ENCODE results near the gene MCC. TPM values are rescaled to one million over a fixed set of nuclear protein-coding genes. Genes with fewer than 3 reads are reported as not detected.

The MCC gene
- total RNA-seq, 1 donor from 2014 or later = 26.9 TPM

GRCh38 chr5:113053511-113053995 is 434.7 kb downstream of the MCC start:
- no peak for TF ChIP-seq EZH2 (IDR thresholded peaks at IDR 0.05; ENCODE audit: insufficient read depth, low read length)
- TF ChIP-seq CTCF (IDR thresholded peaks at IDR 0.05; ENCODE audit: insufficient read depth, low read depth, low read length) = no peak
- H3K36me3 Mint-ChIP-seq (ENCODE audit: low read depth, unreplicated experiment) = peaks cover 28% of the 10 kb centered on the region
- no peaks in the 10 kb centered on the region for H3K27me3 ChIP-seq (ENCODE audit: insufficient read depth, low read length)
- peak; percentile 63 for DNase-seq (ENCODE audit: low read depth)
- H3K27ac Mint-ChIP-seq (ENCODE audit: unreplicated experiment) = no peak overlapping the region
- no peak overlapping the region for H3K4me2 ChIP-seq (ENCODE audit: low read length)
- H3K4me3 Mint-ChIP-seq (ENCODE audit: unreplicated experiment) = no peak overlapping the region
- H3K4me3 ChIP-seq (ENCODE audit: insufficient read depth, low read depth, low read length) = no peak overlapping the region
- peaks cover 4% of the 10 kb centered on the region for H3K36me3 ChIP-seq (ENCODE audit: insufficient read depth, low read length)
- H3K27me3 Mint-ChIP-seq (ENCODE audit: low read depth, unreplicated experiment) = no peaks in the 10 kb centered on the region
- no peak overlapping the region for H3K9ac ChIP-seq (ENCODE audit: low read length)
- H3K4me1 Mint-ChIP-seq (ENCODE audit: low read depth, unreplicated experiment) = peaks cover 29% of the 10 kb centered on the region
- FAIRE-seq = no peak
- H3K79me2 ChIP-seq (ENCODE audit: insufficient read depth, low read length) = no peaks in the 10 kb centered on the region
- H3K4me1 ChIP-seq (ENCODE audit: insufficient read depth, low read length) = peaks cover 23% of the 10 kb centered on the region
- no peaks in the 10 kb centered on the region for H3K9me3 ChIP-seq (ENCODE audit: insufficient read depth, low read depth, low read length)
- H3K9me3 Mint-ChIP-seq (ENCODE audit: unreplicated experiment) = no peaks in the 10 kb centered on the region
- no peaks in the 10 kb centered on the region for H4K20me1 ChIP-seq (ENCODE audit: insufficient read depth, low read length)
- H2AFZ ChIP-seq (ENCODE audit: low read depth, low read length) = no peak overlapping the region
- H3K27ac ChIP-seq (ENCODE audit: low read depth, low read length) = no peak overlapping the region

- no peak for FAIRE-seq
Measured at GRCh38 chr5:113052041-113052795, 436.0 kb downstream of the MCC start.

More at GRCh38 chr5:113052041-113052795, 436.0 kb downstream of the MCC start:
- H4K20me1 ChIP-seq (ENCODE audit: insufficient read depth, low read length) = no peaks in the 10 kb centered on the region
- H3K4me3 ChIP-seq (ENCODE audit: insufficient read depth, low read depth, low read length) = no peak overlapping the region
- H3K4me1 ChIP-seq (ENCODE audit: insufficient read depth, low read length) = peaks cover 27% of the 10 kb centered on the region
- H3K9me3 ChIP-seq (ENCODE audit: insufficient read depth, low read depth, low read length) = no peaks in the 10 kb centered on the region
- Mint-ChIP-seq H3K4me3 (ENCODE audit: unreplicated experiment) (no peak overlapping the region), H3K27ac (ENCODE audit: unreplicated experiment) (peak overlapping the region; percentile 22), H3K9me3 (ENCODE audit: unreplicated experiment) (no peaks in the 10 kb centered on the region), H3K27me3 (ENCODE audit: low read depth, unreplicated experiment) (no peaks in the 10 kb centered on the region), H3K4me1 (ENCODE audit: low read depth, unreplicated experiment) (peaks cover 31% of the 10 kb centered on the region), H3K36me3 (ENCODE audit: low read depth, unreplicated experiment) (peaks cover 30% of the 10 kb centered on the region)
- no peaks in the 10 kb centered on the region for H3K79me2 ChIP-seq (ENCODE audit: insufficient read depth, low read length)
- H3K36me3 ChIP-seq (ENCODE audit: insufficient read depth, low read length) = peaks cover 4% of the 10 kb centered on the region
- no peak overlapping the region for H2AFZ ChIP-seq (ENCODE audit: low read depth, low read length)
- no peak overlapping the region for H3K4me2 ChIP-seq (ENCODE audit: low read length)
- H3K27ac ChIP-seq (ENCODE audit: low read depth, low read length) = no peak overlapping the region
- TF ChIP-seq CTCF (IDR thresholded peaks at IDR 0.05; ENCODE audit: insufficient read depth, low read depth, low read length) (no peak), EZH2 (IDR thresholded peaks at IDR 0.05; ENCODE audit: insufficient read depth, low read length) (no peak)
- no peaks in the 10 kb centered on the region for H3K27me3 ChIP-seq (ENCODE audit: insufficient read depth, low read length)
- no peak for DNase-seq (ENCODE audit: low read depth)
- no peak overlapping the region for H3K9ac ChIP-seq (ENCODE audit: low read length)
